SKM-1 treated with dmso at 0.1 percent for 144 hours (cell line): ENCODE data around the gene POLD4.

Source experiments
- DNase-seq: peaks from one replicate; lab custom pipeline; 2025; ENCODE audit not compliant: unreplicated experiment; lab: John Stamatoyannopoulos, UW

The POLD4 gene

GRCh38 chr11:67371189-67371910 lies 18.0 kb upstream of the POLD4 start:
- DNase-seq = peak; percentile 55

- no peak for DNase-seq
Observed at GRCh38 chr11:67370351-67371076, 17.2 kb upstream of the POLD4 start.

- no peak for DNase-seq
Observed at GRCh38 chr11:67369801-67370284, 16.5 kb upstream of the POLD4 start.

GRCh38 chr11:67369275-67369674 lies 15.9 kb upstream of the POLD4 start:
- DNase-seq = no peak

GRCh38 chr11:67368621-67369020 lies 15.3 kb upstream of the POLD4 start:
- no peak for DNase-seq

- DNase-seq = no peak
Observed at GRCh38 chr11:67367761-67368227, 14.4 kb upstream of the POLD4 start.

- no peak for DNase-seq
Observed at GRCh38 chr11:67366961-67367760, 13.8 kb upstream of the POLD4 start.

GRCh38 chr11:67366546-67366945 lies 13.2 kb upstream of the POLD4 start:
- DNase-seq = no peak

GRCh38 chr11:67365736-67366444 lies 12.5 kb upstream of the POLD4 start:
- no peak for DNase-seq

GRCh38 chr11:67364783-67365722 lies 11.7 kb upstream of the POLD4 start:
- DNase-seq = no peak

- no peak for DNase-seq
Observed at GRCh38 chr11:67364169-67364568, 10.8 kb upstream of the POLD4 start.

- no peak for DNase-seq
Observed at GRCh38 chr11:67357831-67358670, 4.7 kb upstream of the POLD4 start.

- peak; percentile 82 for DNase-seq
Observed at GRCh38 chr11:67356864-67357561, 3.7 kb upstream of the POLD4 start.

GRCh38 chr11:67356387-67356863 lies 3.1 kb upstream of the POLD4 start:
- no peak for DNase-seq

GRCh38 chr11:67355794-67356386 lies 2.5 kb upstream of the POLD4 start:
- no peak for DNase-seq

- DNase-seq = no peak
Observed at GRCh38 chr11:67355023-67355793, 1.9 kb upstream of the POLD4 start.
